Measurements from ENCODE around the gene TRIM40. TPM values are rescaled to one million over a fixed set of nuclear protein-coding genes. Genes with fewer than 3 reads are reported as not detected.
"Not testable (repeated sequence)": the region's sequence is repeated elsewhere in the genome, so short reads cannot be mapped to it uniquely, and the experiment has no call there.

Gene TRIM40
- total RNA-seq, 1 donor from 2014 or later, result not detected

DNA sequence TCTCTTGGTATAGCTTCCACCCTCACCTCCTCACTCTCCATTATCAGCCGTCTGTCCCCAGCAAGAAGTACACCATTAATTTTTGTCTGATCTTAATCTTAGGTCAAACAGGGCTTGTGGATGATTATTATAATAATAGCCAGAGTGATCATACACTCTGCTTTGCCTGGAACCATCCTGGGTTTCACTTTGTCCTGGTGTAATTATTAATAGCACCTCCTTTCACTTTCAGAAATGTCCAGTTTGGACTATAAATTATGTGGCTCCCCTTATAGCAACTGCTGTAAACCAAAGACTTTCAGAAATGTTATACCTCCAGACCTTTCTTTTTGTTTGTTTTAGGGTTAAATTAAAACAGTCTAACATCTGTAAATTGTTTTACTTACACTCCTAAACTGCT, 22.1 kb upstream of the TRIM40 start:
- Mint-ChIP-seq H3K27ac (ENCODE audit: unreplicated experiment) (no peak overlapping the region), H3K27me3 (ENCODE audit: unreplicated experiment) (peaks cover 5% of the 10 kb centered on the region), H3K4me3 (ENCODE audit: unreplicated experiment) (no peak overlapping the region), H3K9me3 (ENCODE audit: unreplicated experiment) (no peaks in the 10 kb centered on the region), H3K36me3 (ENCODE audit: unreplicated experiment) (no peaks in the 10 kb centered on the region), H3K4me1 (ENCODE audit: low read depth, unreplicated experiment) (no peaks in the 10 kb centered on the region)
- no peak for DNase-seq
- TF ChIP-seq, protein P1, sequence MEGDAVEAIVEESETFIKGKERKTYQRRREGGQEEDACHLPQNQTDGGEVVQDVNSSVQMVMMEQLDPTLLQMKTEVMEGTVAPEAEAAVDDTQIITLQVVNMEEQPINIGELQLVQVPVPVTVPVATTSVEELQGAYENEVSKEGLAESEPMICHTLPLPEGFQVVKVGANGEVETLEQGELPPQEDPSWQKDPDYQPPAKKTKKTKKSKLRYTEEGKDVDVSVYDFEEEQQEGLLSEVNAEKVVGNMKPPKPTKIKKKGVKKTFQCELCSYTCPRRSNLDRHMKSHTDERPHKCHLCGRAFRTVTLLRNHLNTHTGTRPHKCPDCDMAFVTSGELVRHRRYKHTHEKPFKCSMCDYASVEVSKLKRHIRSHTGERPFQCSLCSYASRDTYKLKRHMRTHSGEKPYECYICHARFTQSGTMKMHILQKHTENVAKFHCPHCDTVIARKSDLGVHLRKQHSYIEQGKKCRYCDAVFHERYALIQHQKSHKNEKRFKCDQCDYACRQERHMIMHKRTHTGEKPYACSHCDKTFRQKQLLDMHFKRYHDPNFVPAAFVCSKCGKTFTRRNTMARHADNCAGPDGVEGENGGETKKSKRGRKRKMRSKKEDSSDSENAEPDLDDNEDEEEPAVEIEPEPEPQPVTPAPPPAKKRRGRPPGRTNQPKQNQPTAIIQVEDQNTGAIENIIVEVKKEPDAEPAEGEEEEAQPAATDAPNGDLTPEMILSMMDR (IDR thresholded peaks at IDR 0.05; ENCODE audit: partially characterized antibody, unreplicated experiment), result no peak

DNA sequence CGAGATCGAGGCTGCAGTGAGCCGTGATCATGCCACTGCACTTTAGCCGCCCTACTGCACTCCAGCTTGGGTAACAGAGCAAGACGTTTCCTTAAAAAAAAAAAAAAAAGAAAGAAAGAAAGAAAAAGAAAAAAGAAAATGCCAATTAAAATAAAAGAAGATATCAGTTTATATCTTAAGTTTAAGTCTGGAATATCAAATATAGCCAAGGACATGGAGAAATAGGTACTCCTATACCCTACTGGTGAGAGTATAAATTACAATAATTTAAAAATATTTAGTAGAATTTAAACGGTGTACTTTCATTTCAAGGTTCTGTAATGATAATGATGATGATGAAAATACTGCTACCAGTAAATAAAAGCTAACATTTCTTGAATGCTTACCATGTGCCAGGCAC, 19.2 kb upstream of the TRIM40 start:
- no peaks in the 10 kb centered on the region for H3K4me1 Mint-ChIP-seq (ENCODE audit: low read depth, unreplicated experiment)
- H3K4me3 Mint-ChIP-seq (ENCODE audit: unreplicated experiment), result no peak overlapping the region
- TF ChIP-seq, protein P1 (IDR thresholded peaks at IDR 0.05; ENCODE audit: partially characterized antibody, unreplicated experiment), result peak; percentile 47
- H3K36me3 Mint-ChIP-seq (ENCODE audit: unreplicated experiment), result no peaks in the 10 kb centered on the region
- DNase-seq, result no peak
- no peaks in the 10 kb centered on the region for H3K9me3 Mint-ChIP-seq (ENCODE audit: unreplicated experiment)
- H3K27ac Mint-ChIP-seq (ENCODE audit: unreplicated experiment), result no peak overlapping the region
- peaks cover 3% of the 10 kb centered on the region for H3K27me3 Mint-ChIP-seq (ENCODE audit: unreplicated experiment)

DNA sequence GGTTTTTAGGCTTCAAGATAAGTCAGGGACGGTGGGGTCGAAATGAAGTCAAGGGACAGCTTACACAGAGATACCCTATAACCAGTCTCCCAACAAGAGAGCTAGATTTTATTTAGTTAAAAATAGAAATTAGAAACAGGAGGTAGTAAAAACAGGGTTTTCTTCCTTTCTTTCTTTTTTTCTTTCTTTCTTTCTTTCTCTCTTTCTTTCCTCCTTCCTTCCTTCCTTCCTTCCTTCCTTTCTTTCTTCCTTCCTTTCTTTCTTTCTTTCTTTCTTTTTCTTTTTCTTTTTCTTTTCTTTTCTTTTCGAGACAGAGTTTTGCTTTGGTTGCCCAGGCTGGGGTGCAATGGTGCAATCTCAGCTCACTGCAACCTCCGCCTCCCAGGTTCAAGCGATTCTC, 17.2 kb upstream of the TRIM40 start:
- H3K4me3 Mint-ChIP-seq (ENCODE audit: unreplicated experiment); H3K27ac Mint-ChIP-seq (ENCODE audit: unreplicated experiment); H3K9me3 Mint-ChIP-seq (ENCODE audit: unreplicated experiment); H3K36me3 Mint-ChIP-seq (ENCODE audit: unreplicated experiment); DNase-seq; H3K4me1 Mint-ChIP-seq (ENCODE audit: low read depth, unreplicated experiment); H3K27me3 Mint-ChIP-seq (ENCODE audit: unreplicated experiment): not testable (repeated sequence)

DNA sequence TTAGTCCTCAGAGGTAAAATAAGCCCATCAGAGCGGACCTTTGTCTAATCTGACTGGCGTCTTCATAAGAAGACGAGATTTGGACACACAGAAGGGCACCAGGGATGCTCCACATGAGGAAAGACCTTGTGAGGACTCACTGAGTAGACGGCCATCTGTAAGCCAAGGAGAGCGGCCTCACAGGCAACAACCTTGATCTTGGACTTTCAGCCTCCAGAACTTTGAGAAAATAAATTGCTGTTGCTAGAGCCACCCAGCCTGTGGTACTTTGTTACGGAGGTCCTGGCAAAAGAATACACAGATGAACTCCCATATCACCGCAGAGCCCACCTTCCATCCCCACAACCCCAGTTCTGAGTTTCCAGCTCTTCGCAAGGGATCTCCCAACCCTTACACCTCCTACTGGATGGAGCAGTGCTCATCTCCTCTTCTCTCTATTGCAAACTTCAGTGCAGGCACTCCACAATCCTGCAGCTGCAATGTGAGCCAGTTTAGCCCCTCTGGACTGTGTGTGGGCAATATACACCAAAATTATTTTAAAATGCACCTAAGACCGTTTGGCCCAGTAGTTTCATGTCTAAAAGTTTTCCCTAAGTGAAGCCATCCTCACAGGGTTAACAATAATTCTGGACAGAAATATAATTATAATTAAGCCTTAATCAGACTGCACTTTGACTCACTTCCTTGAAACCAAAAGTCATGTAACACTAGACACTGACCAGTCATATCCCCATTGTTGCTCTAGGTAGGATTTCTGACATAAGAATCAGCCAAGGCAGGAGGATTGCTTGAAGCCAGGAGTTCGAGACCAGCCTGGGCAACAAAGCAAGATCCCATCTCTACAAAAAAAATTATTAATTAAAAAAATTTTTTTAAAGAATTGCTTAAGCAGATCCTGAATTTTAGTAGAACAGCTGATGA, 14.2 kb upstream of the TRIM40 start:
- TF ChIP-seq, protein P1 (IDR thresholded peaks at IDR 0.05; ENCODE audit: partially characterized antibody, unreplicated experiment), result no peak
- Mint-ChIP-seq H3K27ac (ENCODE audit: unreplicated experiment) (no peak overlapping the region), H3K9me3 (ENCODE audit: unreplicated experiment) (no peaks in the 10 kb centered on the region), H3K4me1 (ENCODE audit: low read depth, unreplicated experiment) (no peaks in the 10 kb centered on the region), H3K4me3 (ENCODE audit: unreplicated experiment) (no peak overlapping the region), H3K27me3 (ENCODE audit: unreplicated experiment) (no peaks in the 10 kb centered on the region), H3K36me3 (ENCODE audit: unreplicated experiment) (no peaks in the 10 kb centered on the region)
- DNase-seq, result no peak

DNA sequence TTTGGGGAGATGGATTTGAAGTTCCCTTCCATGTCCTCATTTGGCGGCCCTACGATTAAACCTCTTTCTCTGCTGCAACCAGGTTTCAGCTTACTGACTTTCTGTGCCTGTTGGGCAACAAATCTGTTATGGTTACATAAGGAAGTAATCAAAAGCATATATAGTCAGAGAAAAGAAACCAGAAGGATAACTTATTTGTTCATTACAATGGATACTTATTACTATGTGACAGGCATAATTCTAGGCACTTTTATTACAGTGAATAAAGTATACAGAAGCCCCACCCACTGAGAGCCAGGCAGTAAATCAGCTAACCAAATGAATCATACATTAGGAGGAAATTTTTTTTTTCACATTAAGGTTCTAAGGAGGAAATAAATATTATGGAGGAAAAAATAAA, 13.4 kb upstream of the TRIM40 start:
- Mint-ChIP-seq H3K27me3 (ENCODE audit: unreplicated experiment) (peaks cover 4% of the 10 kb centered on the region), H3K36me3 (ENCODE audit: unreplicated experiment) (no peaks in the 10 kb centered on the region), H3K9me3 (ENCODE audit: unreplicated experiment) (no peaks in the 10 kb centered on the region), H3K4me1 (ENCODE audit: low read depth, unreplicated experiment) (no peaks in the 10 kb centered on the region), H3K4me3 (ENCODE audit: unreplicated experiment) (no peak overlapping the region), H3K27ac (ENCODE audit: unreplicated experiment) (no peak overlapping the region)
- TF ChIP-seq, protein P1 (IDR thresholded peaks at IDR 0.05; ENCODE audit: partially characterized antibody, unreplicated experiment), result no peak
- no peak for DNase-seq

Data from glutamatergic neuron (in vitro differentiated cells).